GM21825 (cell line): ENCODE data around the gene CD22.
A peak's percentile ranks its signal among the peaks of the same experiment; 100 is the strongest.

ENCODE experiments used
- ATAC-seq: cut with Tn5 transposase; IDR thresholded peaks from one replicate; pipeline ENCODE4 v1.9.1; 2021; ENCODE audit warnings: mild to moderate bottlenecking, moderate library complexity; ENCODE audit not compliant: unreplicated experiment

Gene CD22

DNA sequence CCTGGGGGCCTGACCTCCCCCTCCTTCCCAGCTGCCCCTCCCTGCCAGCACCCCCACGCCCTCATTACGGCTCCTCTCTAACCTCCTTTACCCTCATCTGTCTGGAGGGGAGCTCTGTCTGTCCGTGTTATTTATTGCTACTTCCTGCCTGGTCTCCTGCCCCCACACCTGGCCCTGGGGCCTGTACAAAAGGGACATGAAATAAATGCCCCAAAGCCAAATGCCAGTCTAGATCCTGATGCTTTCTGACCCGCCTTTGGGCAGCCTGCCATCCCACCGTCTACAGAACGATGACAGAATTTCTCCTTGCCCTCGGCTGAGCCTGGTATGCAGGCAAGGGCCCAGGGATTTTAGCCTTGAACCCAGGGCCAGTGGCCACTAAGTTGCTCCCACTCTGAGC is 15.4 kb upstream of the CD22 start:
- ATAC-seq: no peak

DNA sequence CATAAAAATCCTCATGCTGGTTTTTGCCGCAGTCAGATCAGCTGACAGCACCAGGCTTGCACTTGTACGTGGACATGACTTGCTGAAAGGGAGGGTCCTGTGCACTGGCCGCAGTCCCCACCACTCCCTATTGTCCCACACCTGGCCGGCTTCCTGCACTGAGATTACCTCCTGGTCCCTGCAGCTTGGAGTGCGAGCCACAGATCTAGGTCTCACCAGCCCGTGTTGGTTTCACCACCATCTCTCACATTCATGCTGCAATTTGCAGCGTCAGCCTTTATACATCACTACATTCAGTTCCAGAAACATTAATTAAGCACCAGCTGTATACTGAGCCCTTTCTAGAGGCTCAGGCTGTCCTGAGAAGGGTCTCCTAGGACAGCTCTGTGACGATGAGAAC is 15.0 kb upstream of the CD22 start:
- no peak for ATAC-seq

DNA sequence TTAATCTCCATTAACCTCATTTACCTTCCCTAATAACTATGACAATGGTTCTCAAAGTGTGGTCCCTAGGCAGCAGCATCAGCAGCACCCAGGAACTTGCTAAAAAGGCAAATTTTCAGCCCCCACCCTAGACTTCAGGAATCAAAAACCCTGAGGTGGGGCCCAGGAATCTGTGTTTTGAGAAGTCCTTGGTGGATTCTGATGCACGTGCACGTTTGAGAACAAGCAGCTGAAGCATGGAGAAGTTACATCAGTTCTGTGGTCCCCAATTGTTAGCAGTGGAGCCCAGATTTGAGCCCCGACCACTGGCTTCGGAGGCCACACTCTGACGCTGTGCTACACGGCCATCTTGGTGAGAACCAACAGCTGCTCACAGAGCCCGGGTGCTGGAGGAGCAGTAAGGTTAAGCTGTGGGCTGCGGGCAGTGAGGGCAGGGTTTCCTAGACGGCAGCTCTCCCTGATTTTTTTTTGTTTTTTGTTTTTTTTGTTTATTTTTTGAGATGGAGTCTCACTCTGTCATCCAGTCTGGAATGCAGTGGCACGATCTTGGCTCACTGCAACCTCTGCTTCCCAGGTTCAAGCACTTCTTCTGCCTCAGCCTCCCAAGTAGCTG is 14.0 kb upstream of the CD22 start:
- no peak for ATAC-seq

DNA sequence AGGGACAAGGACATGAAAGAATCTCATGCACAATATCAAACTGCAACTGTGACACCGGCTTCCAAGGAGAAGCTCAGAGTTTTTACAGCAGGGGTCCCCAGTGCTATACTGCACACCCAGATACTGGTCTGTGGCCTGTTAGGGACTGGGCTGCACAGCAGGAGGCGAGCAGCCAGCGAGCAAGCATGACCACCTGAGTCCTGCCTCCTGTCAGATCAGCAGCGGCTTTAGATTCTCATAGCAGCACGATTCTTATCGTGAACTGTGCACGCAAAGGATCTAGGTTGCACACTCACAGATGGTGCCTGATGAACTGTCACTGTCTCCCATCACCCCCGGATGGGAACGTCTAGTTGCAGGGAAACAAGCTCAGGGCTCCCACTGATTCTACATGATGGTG is 13.1 kb upstream of the CD22 start:
- ATAC-seq: no peak

DNA sequence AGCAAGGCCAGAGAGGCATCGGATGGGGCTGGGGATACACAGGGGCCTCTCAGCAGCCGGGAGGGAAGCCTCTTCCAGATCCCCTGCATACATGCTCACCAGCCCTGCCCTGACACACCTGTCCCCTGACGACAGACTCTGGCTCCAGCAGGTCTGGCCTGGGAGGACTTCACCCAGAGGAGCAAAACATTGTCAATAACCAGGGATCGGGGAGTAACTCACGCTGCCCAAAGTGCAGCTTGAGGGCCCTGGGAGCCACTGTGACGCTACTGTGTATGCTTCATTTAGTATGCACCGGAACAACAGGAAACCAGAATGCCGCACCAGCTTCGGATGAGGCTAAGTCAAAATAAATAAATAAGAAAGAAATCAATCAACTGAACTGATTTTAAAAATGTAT is 12.4 kb upstream of the CD22 start:
- no peak for ATAC-seq

DNA sequence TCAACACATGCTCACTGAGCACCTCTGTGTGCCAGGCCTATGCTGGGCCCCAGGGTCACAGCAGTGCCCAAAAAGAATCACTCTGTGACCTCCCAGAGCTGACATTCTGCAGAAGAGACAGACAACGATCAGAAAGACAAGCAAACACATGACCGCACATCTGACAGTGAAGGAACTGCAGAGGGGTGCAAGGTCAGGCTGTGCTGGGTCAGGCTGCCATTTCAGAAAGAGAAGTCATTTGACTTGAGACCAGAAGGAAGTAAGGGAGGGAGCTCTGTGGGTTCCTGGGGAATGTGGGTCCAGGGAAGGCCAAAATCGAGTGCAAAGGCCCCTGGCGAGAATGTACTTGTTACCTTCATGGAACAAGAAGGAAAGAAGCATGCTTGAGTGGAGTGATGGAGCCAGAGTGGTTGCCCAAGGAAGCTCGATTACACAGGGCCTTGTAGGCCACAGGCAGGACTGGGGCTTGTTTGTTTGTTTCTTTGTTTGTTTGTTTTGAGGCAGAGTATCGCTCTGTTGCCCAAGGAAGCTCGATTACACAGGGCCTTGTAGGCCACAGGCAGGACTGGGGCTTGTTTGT is 11.4 kb upstream of the CD22 start:
- no peak for ATAC-seq

DNA sequence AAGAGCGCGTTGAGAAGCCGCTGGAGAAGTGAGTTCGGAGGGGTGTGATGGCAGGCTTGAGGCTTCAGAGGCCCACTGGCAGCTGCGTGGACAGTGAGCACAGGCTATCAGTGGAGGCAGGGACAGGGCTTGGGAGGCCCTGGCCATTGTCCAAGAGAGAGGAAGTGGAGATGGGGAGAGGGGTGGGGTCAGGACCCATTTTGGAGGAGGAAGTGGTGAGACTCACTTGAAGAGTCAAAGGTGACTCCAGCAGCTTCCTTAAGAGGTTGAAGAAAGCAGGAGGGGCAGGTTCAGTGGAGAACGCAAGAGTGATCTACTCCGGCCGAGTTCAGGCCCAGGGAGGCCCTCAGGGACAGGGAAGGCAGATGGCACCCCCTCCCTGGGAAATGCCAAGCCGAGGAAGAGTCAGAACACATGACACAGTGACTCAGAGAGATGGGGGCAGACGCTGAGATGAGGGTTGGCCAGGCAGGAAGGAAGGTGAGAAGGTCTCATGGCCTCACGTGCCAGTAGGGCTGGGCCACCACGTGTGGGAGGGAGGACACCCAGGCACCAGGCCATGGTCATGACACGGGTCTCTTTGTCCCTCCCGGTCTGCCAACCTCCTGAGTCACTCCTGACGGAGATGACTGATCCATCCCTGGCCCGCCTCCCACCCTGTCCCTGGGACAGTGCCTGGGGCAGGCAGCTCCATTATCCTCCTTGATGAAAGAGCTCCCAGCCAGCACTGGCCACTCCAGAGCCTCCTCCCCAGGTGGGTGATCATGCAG is 10.1 kb upstream of the CD22 start:
- no peak for ATAC-seq

DNA sequence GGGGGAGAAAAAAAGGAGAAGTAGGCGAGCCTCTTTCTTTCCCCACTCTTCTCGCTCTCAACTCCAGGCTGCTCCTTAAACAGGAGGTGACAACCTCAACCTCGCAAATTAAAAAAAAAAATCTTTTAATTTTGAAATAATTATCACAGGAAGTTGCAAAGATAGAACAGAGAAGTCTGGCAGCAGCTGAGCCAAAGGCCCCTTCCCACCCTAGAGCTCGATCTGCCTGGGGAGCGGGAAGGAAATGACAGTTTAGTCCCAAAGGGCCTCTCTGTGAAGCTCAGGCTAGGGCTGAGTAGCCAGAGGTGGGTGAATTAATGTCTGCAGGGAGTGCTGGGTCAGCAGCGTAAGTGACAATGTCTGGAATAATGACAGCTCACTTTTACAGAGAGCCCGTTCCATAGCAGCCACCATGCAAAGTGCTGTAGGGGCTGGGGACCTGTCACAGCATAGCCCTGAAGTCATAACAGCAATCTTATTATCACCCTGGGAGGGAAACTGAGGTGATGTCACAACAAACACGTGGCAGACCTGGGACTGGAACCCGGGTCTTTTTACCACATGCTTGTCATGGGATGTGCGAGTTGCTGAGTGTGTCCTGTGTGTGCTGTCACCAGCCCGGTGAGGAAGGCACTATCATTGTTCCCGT is 8.8 kb upstream of the CD22 start:
- no peak for ATAC-seq

DNA sequence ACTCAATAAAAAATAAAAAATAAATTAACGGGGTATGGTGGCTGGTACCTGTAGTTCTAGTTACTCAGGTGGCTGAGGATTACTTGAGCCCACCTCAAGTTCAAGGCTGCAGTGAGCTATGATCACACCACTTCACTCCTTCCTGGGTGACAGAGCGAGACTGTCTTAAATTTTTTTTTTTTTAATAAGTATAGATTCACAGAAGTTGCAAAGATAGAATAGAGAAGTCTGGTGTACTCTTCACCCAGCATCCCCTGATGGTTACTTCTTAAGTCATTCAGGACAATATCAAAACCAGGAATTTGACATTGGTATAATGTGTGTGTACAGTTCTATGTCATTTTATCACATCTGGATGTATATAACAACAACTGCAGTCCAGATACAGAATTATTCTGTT is 7.7 kb upstream of the CD22 start:
- ATAC-seq: no peak

DNA sequence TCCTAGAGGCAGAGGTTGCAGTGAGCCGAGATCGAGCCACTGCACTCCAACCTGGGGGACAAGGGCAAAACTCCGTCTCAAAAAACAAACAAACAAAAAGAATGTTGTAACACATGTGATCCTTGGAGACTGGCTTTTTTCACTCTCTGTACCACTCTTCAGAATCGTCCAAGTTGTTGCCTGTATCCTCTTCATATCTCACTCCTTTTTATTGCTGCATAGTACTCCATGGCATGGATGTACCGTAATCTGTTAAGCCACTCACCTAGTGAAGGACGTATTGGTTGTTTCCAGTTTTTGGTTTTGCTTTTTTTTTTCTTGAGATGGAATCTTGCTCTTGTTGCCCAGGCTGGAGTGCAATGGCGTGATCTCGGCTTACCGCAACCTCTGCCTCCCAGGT is 7.0 kb upstream of the CD22 start:
- ATAC-seq: no peak

DNA sequence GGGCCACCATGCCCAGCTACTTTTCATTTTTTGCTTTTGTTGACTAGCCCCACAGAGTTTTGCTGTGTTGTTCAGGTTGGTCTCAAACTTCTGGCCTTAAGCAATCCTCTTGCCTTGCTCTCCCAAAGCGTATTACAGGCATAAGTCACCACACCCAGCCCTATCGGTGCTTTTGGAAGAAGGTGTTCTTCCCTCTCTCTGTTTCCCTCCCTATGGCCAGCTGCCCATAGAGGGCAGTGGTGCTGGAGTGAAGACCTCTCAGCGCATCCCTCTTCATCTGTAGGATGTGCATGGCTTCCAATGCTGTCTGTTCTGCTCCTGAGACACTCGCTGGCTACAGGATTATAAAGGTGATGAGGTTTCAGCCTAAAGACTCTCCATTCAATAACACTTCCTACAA is 1.3 kb upstream of the CD22 start:
- ATAC-seq: no peak

DNA sequence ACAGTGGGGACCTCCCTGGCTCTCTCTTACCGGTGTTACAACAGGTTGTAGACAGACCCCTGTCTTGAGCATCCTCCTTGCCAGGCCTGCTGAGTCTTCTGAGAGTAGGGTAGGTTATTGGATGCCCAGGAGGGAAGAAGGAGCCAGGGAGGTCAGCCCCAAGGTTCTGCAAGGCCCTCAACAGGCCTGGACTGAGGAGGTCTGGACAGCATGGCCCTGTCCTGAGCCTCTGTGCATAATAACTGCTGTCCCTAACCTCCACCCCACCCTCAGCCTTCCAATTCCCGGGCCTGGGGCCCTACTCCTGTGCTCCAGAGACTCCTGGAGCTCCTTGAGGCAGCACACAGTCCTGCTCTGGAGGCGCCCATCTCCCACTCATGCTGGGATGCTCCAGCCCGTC is 336 bp downstream of the CD22 start:
- ATAC-seq: peak; percentile 3

DNA sequence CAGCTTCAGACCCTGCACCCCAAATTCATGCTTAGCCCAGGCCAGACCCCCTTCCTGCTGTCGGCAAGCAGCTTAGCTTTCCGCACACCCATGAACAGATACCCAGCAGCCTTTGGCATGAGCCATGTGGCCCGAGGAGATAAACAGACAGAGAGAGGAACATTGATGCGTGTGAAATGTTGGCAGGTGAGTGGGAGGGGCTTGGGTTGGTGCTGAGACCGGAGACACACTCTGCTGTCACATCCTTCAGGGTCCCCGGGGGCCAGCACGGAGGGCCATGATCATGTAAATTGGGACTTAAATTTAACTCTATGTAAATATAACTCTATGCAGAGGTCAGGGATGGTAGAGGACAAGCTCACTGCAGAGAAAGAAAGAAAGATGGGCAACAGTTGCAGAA is 1.5 kb downstream of the CD22 start:
- peak; percentile 44 for ATAC-seq

DNA sequence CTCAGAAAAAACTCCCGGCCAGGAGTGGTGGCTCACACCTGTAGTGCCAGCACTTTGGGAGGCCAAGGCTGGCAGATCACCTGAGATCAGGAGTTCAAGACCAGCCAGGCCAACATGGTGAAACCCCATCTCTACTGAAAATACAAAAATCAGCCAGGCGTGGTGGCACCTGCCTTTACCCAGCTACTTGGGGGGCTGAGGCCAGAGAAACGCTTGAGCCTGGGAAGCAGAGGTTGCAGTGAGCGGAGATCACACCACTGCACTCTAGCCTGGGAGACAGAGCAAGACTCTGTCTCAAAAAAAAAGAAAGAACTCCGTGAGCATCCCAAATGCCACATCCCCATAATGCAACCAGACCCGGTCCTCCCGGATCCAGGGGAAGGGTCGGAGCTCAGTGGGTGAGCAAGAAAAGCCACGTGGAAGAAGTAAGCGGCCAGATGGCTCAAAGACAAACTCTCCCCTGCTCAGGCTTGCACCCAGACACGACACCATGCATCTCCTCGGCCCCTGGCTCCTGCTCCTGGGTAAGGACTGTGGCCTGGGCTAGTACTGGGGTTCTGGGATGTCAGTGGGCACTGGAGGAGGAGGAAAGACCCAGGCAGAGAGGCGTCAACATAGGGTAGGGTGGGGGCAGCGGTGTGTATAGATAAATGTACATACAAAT is 2.7 kb downstream of the CD22 start:
- no peak for ATAC-seq

DNA sequence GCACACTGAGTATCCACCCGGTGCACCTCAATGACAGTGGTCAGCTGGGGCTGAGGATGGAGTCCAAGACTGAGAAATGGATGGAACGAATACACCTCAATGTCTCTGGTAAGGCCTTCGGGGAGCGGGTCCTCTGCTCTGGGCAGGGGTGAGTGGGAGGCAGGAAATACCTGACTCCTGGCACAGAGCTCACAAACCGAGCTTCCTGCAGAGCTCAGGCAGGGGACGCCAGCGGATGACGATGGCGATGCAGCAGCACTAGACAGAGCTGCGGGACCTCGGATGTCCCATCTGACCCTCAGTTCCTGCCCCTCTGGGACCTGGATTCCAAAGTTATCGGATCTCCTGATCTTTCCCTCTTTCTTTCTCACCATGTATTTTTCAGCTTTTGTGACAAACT is 3.8 kb downstream of the CD22 start:
- peak; percentile 21 for ATAC-seq

DNA sequence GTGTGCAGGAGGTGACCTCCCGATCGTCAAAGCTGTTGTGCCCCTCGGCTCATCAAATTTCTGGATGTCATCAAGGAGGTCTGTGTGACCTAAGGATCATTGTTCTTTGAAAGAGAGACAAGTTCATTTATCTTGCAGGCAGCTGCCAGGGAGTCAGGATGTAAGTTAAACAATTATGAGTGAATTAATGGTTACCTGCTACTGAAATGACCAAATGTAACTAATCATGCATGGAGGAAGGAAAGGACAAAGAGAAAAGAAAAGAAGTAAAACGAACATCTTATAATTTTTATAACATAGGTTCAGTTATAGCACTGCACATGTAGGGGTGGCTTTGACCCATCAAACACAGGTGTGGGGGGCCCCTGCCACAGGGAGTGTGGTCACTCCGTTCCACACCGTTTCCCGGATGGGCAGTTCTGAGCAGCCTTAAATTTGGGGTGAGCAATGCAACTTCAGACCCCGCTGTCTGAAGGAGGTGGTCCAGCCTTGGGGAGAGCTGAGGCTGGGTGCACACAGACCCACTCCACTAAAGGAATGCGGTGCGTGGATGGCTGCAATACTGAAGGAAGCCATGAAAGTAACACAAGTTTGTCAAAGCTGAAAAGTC is 5.3 kb downstream of the CD22 start:
- ATAC-seq: no peak

DNA sequence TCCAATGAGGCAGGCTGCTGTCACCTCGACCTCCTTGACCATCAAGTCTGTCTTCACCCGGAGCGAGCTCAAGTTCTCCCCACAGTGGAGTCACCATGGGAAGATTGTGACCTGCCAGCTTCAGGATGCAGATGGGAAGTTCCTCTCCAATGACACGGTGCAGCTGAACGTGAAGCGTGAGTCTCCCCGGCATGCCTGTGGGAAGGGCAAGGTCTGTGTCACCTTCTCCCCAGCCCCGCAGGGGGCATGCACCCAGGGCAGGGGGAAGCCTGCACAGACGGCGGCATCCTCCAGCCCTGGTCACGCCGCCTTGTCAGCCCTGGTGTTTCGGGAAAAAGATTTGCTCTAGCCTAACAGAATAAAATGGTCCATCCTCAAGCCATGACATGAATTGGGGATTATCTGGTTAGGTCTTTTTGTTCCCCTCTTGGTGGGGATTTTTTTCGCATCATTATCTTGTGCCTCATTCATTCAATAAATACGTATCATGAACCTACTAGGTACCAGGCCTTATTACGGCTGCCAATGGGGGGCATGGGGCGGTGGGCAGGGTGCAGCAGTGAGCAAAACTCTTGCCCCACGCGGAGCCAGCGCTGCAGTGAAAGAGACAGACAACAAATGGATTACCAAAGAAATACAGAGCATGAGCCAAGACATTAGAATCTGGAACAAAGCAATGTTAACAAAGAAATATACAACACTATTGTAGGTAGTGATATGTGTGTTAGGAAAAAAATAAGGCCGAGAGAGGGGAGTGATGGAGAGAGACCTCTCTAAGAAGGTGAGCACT is 7.4 kb downstream of the CD22 start:
- no peak for ATAC-seq

DNA sequence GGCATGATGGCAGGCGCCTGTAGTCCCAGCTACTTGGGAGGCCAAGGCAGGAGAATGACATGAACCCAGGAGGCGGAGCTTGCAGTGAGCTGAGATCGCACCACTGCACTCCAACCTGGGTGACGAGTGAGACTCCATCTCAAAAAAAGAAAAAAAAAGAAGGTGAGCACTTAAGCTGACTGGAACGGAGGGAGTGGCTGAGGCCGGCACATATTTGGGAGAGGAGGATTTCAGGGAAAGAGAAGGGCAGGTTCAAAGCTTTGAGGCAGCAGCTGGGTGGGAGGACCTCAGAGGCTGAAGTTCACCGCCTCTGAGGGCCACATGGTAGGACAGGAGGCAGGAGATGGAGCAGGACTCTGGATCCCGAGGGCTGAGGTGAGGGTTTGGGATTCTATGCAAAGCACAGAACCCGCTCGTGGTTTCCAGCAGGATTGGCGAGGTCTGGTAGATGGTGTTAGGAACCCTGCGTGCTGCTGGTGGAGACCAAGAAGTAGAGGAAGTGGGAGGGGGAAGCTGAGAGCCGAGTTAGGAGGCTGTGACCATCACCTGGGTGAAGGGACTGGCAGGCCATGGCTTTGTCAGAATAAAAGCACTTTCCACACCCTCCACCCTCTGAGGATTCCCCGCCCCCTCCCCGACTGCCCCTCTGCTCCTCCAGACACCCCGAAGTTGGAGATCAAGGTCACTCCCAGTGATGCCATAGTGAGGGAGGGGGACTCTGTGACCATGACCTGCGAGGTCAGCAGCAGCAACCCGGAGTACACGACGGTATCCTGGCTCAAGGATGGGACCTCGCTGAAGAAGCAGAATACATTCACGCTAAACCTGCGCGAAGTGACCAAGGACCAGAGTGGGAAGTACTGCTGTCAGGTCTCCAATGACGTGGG is 8.4 kb downstream of the CD22 start:
- ATAC-seq: no peak

DNA sequence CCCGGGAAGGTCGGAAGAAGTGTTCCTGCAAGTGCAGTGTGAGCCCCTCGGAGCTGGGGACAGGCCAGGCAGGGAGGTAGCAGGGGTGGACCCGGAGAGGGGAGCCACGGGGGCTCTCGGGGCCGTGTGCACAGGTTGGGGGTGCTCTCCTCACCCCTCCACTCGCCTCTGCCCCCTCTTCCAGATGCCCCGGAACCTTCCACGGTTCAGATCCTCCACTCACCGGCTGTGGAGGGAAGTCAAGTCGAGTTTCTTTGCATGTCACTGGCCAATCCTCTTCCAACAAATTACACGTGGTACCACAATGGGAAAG is 9.0 kb downstream of the CD22 start:
- no peak for ATAC-seq

DNA sequence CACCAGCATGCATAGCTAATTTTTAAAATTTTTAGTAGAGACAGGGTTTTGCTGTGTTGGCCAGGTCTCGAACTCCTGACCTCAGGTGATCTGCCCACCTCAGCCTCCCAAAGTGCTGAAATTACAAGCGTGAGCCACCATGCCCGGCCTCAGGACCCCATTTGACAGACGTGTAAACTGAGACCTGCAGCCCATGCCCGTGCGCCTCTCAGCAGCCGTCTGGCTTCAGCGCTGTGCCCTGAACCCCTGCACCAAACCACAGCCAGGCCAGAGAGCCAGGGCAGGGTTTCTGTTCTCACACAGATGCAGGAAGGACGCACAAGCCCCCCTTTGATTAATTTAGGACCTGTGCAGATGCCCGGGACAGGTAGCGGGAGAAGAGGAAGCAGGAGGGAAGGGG is 11.4 kb downstream of the CD22 start:
- no peak for ATAC-seq
